Natural killer cell (primary cell): Measurements from ENCODE around the gene WFDC10A. TPM values are rescaled to one million over a fixed set of nuclear protein-coding genes. Genes with fewer than 3 reads are reported as not detected.
"Not testable (repeated sequence)": the region's sequence is repeated elsewhere in the genome, so short reads cannot be mapped to it uniquely, and the experiment has no call there.

Experiments
- ATAC-seq, 3 donors: fragments of 150-1000 bp in 2 of 3; fragments of 200-7000 bp in 1 of 3; cut with Tn5 transposase; 1 replicate in 1 of 3; 2 replicates in 2 of 3; pipeline ENCODE4 v1.10.0; 2021; ENCODE audit warnings: mild to moderate bottlenecking in 2 of 3, moderate library complexity in 2 of 3
- DNase-seq, 2 donors: peaks; one replicate each; pipeline versions ENCODE4 v3.0.0 to v3.0.0-alpha.2; 2013 to 2021; ENCODE audit warnings: mixed read lengths in 1 of 2
- H3K27ac ChIP-seq: one replicate; pipeline ENCODE4 v1.5.1; 2013; ENCODE audit warnings: mild to moderate bottlenecking, low read length
- H3K27me3 ChIP-seq: one replicate; pipeline ENCODE4 v1.6.1; 2013; ENCODE audit warnings: low read length; ENCODE audit not compliant: control insufficient read depth, insufficient read depth
- H3K36me3 ChIP-seq: one replicate; pipeline ENCODE4 v1.6.1; 2013; ENCODE audit warnings: low read length; ENCODE audit not compliant: control insufficient read depth, insufficient read depth
- H3K4me1 ChIP-seq: one replicate; pipeline ENCODE4 v1.6.1; 2013; ENCODE audit warnings: low read length; ENCODE audit not compliant: control insufficient read depth, insufficient read depth
- H3K4me3 ChIP-seq: one replicate; pipeline ENCODE4 v1.5.1; 2013; ENCODE audit warnings: low read length
- H3K9me3 ChIP-seq: one replicate; pipeline ENCODE4 v1.6.1; 2013; ENCODE audit warnings: low read length; ENCODE audit not compliant: control insufficient read depth, insufficient read depth
- H3K27ac Mint-ChIP-seq, 2 donors: one replicate each; pipeline ENCODE4 v1.8.0; 2022; ENCODE audit warnings: mild to moderate bottlenecking in 2 of 2, mixed read lengths in 2 of 2, moderate library complexity in 1 of 2
- H3K27me3 Mint-ChIP-seq, 2 donors: one replicate each; pipeline ENCODE4 v1.8.0; 2022; ENCODE audit warnings: low read depth in 2 of 2, mixed read lengths in 2 of 2
- H3K36me3 Mint-ChIP-seq: one replicate; pipeline ENCODE4 v1.8.0; 2022; ENCODE audit warnings: mixed read lengths
- H3K4me1 Mint-ChIP-seq, 2 donors: one replicate each; pipeline ENCODE4 v1.8.0; 2022; ENCODE audit warnings: mixed read lengths in 2 of 2
- H3K4me3 Mint-ChIP-seq: one replicate; pipeline ENCODE4 v1.8.0; 2022; ENCODE audit warnings: mild to moderate bottlenecking, moderate library complexity, mixed read lengths
- H3K9me3 Mint-ChIP-seq, 2 donors: one replicate each; pipeline ENCODE4 v1.8.0; 2022; ENCODE audit warnings: mixed read lengths in 2 of 2
- WGBS: methylation state at CpG from one replicate; pipeline ENCODE4 v1.1.7; 2013; ENCODE audit warnings: missing lambda C conversion rate; ENCODE audit not compliant: insufficient coverage; 5-methylcytosine and 5-hydroxymethylcytosine counted together
- intact Hi-C: fragments of 100-400 bp; cut with micrococcal nuclease; formaldehyde crosslinking; loops from one replicate; pipeline ENCODE4 v1.14.2; 2022
- total RNA-seq, 4 donors: library from RNA; stranded (reverse); fragments of 120-200 nt in 1 of 4; gene quantifications; one replicate each; pipeline versions ENCODE4 v1.2.3 to v1.2.4, GENCODE V29; 2013 to 2022
- TF ChIP-seq, protein P1 (sequence below): fragments of 200-600 bp; IDR thresholded peaks from one replicate; pipeline ENCODE4 v1.8.0; 2022; ENCODE audit warnings: antibody characterized with exemption

Gene WFDC10A
- total RNA-seq, 3 donors from 2014 or later (not counting 1 experiment from before 2014, with no cell fraction given): not detected

DNA sequence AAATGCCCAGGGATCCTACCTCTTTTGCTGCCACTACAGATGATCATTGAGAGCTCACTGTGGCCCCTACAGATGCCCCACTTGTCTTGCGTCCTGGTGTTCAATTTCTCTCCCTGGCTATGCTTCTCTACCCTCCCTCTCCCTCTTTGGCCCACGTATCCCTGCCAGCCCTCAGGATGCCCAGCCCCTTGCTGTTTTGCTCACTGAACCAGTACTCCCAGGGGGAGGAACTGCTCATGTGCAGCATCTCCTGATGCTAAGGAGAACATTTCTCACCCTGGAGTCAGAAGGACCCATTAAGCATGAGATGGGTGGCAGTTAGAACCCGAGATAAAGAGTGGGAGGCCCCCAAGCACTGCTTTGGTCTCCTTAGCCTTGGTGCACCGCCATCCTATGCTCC lies 1.6 kb downstream of the WFDC10A start, which contains the start of gene WFDC9:
Gene WFDC9, minus strand, starts transcription at position 101 of the 400 bp plus-strand sequence. CDS start 21,103 bp downstream, outside the sequence.
- TF ChIP-seq, protein P1, sequence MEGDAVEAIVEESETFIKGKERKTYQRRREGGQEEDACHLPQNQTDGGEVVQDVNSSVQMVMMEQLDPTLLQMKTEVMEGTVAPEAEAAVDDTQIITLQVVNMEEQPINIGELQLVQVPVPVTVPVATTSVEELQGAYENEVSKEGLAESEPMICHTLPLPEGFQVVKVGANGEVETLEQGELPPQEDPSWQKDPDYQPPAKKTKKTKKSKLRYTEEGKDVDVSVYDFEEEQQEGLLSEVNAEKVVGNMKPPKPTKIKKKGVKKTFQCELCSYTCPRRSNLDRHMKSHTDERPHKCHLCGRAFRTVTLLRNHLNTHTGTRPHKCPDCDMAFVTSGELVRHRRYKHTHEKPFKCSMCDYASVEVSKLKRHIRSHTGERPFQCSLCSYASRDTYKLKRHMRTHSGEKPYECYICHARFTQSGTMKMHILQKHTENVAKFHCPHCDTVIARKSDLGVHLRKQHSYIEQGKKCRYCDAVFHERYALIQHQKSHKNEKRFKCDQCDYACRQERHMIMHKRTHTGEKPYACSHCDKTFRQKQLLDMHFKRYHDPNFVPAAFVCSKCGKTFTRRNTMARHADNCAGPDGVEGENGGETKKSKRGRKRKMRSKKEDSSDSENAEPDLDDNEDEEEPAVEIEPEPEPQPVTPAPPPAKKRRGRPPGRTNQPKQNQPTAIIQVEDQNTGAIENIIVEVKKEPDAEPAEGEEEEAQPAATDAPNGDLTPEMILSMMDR: no peak
- Mint-ChIP-seq H3K36me3 (no peaks in the 10 kb centered on the region), H3K27me3 (peaks cover 33 to 54% of the 10 kb centered on the region in 2 donors), H3K9me3 (no peaks in the 10 kb centered on the region), H3K4me3 (no peak within 1 kb of the TSS), H3K27ac (no peak within 1 kb of the TSS), H3K4me1 (no peaks in the 10 kb centered on the region)
- no peak within 1 kb of the TSS for H3K4me3 ChIP-seq
- H3K4me1 ChIP-seq: no peaks in the 10 kb centered on the region
- WGBS: 73% methylated on average over 3 of the region's 4 CpGs
- no peak within 1 kb of the TSS for H3K27ac ChIP-seq
- DNase-seq (no peak), ATAC-seq (no peak)
- peaks cover 2% of the 10 kb centered on the region for H3K27me3 ChIP-seq
- intact Hi-C loops: no loop called here
- H3K36me3 ChIP-seq: no peaks in the 10 kb centered on the region
- H3K9me3 ChIP-seq: no peaks in the 10 kb centered on the region

DNA sequence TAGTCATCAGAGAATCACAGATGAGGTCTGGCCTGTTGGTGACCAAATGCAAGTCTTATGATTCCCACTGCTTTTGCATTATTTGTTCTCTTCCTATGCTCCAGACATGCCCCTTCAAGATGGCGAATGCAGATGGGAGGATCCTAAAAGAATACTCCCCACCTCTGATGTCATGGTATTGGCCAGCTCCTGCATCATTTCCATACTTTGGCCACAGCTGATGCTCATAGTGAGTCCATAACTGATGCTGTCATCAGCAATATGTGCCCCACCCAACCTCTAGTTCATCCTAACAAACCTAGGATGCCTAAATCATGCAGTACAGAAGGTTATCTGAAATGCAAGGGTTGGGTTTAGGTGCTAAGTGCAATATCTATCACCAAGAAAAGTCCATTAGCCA lies 7.0 kb downstream of the WFDC10A start:
- Histone ChIP-seq H3K9me3 (no peaks in the 10 kb centered on the region), H3K27ac (no peak overlapping the region), H3K36me3 (no peaks in the 10 kb centered on the region), H3K4me3 (no peak overlapping the region), H3K27me3 (no peaks in the 10 kb centered on the region), H3K4me1 (no peaks in the 10 kb centered on the region)
- Mint-ChIP-seq H3K4me3 (no peak overlapping the region), H3K27ac (no peak overlapping the region), H3K27me3 (peaks cover 20 to 49% of the 10 kb centered on the region in 2 donors), H3K36me3 (no peaks in the 10 kb centered on the region), H3K9me3 (no peaks in the 10 kb centered on the region), H3K4me1 (no peaks in the 10 kb centered on the region)
- intact Hi-C loops: no loop called here
- TF ChIP-seq, protein P1: no peak
- no peak for DNase-seq
- WGBS: 86% methylated on average over 1 of the region's 1 CpG
- no peak for ATAC-seq

DNA sequence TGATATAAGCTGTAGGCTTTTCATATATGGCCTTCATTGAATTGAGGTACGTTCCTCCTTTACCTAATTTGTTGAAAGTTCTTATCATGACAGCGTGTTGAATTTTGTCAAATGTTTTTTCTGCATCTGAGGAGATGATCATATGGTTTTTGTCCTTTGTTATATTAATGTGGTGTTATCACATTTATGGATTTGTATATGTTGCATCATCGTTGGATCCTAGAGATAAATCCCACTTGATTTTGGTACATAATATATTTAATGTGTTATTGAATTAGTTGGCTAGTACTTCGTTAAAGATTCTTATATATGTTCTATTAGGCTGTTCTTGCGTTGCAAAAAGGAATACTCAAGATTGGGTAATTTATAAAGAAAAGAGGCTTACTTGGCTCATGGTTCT lies 10.1 kb downstream of the WFDC10A start:
- 92% methylated on average over 5 of the region's 5 CpGs for WGBS
- H3K27me3 Mint-ChIP-seq: peaks cover 10 to 47% of the 10 kb centered on the region in 2 donors
- no peak overlapping the region for H3K4me3 ChIP-seq
- no peak overlapping the region for H3K4me3 Mint-ChIP-seq
- no peak overlapping the region for H3K27ac ChIP-seq
- no peaks in the 10 kb centered on the region for H3K9me3 ChIP-seq
- H3K36me3 Mint-ChIP-seq: no peaks in the 10 kb centered on the region
- intact Hi-C loops: no loop called here
- no peaks in the 10 kb centered on the region for H3K4me1 ChIP-seq
- no peaks in the 10 kb centered on the region for H3K4me1 Mint-ChIP-seq
- ATAC-seq (no peak), DNase-seq (no peak)
- H3K27me3 ChIP-seq: no peaks in the 10 kb centered on the region
- no peaks in the 10 kb centered on the region for H3K36me3 ChIP-seq
- TF ChIP-seq, protein P1: no peak
- no peak overlapping the region for H3K27ac Mint-ChIP-seq
- H3K9me3 Mint-ChIP-seq: no peaks in the 10 kb centered on the region

DNA sequence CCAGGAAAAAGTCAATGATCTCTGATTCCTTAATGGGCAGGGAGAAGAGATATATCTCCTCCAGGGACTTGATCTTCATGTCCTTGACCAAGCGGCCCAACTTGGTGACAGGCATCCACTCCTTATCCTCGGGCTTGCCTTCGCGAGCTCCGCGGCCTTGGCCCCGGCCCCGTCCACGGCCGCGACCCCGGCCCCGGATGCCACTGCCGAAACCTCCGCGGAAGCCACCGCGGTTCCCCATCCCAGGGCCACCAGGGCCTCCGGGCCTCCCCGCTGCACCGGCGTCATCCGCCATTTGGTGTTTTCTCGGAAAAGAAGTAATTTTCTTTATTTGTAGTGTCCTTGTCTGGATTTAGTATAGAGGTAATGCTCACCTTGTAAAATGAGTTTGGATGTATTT lies 11.5 kb downstream of the WFDC10A start:
- DNase-seq, H3K4me1 ChIP-seq, H3K27ac Mint-ChIP-seq, ATAC-seq, H3K27me3 ChIP-seq, intact Hi-C loops, H3K36me3 Mint-ChIP-seq, H3K36me3 ChIP-seq, H3K4me1 Mint-ChIP-seq, H3K27ac ChIP-seq, H3K9me3 Mint-ChIP-seq, H3K9me3 ChIP-seq, H3K4me3 ChIP-seq, H3K4me3 Mint-ChIP-seq: not testable (repeated sequence)
- peaks cover 10 to 49% of the 10 kb centered on the region in 2 donors for H3K27me3 Mint-ChIP-seq
- 97% methylated on average over 23 of the region's 24 CpGs for WGBS

DNA sequence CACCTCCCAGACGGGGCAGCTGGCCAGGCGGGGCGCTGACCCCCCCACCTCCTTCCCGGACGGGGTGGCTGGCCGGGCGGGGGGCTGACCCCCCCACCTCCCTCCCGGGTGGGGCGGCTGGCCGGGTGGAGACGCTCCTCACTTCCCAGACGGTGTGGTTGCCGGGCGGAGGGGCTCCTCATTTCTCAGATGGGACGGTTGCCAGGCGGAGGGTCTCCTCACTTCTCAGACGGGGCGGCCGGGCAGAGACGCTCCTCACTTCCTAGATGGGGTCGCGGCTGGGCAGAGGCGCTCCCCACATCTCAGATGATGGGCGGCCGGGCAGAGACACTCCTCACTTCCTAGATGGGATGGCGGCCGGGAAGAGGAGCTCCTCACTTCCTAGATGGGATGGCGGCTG lies 16.3 kb downstream of the WFDC10A start:
- DNase-seq, H3K36me3 Mint-ChIP-seq, H3K36me3 ChIP-seq, ATAC-seq, H3K27ac Mint-ChIP-seq, H3K9me3 ChIP-seq, H3K4me1 ChIP-seq, H3K9me3 Mint-ChIP-seq, H3K27ac ChIP-seq, H3K4me1 Mint-ChIP-seq, H3K4me3 Mint-ChIP-seq, H3K4me3 ChIP-seq, H3K27me3 ChIP-seq, intact Hi-C loops: not testable (repeated sequence)
- WGBS: 95% methylated on average over 28 of the region's 28 CpGs
- peaks cover 3 to 33% of the 10 kb centered on the region in 2 donors for H3K27me3 Mint-ChIP-seq
